HUES48 (cell line): Measurements from ENCODE around the gene REP15.

Experiments
- H3K27ac ChIP-seq: one replicate; pipeline ENCODE4 v1.7.0; 2013; ENCODE audit warnings: low read depth, low read length, inconsistent platforms
- H3K27me3 ChIP-seq: 2 replicates; pipeline ENCODE4 v1.6.1; 2013; ENCODE audit warnings: mild to moderate bottlenecking, low read length; ENCODE audit not compliant: control insufficient read depth, insufficient read depth
- H3K36me3 ChIP-seq: 2 replicates; pipeline ENCODE4 v1.6.1; 2013; ENCODE audit warnings: low read length; ENCODE audit not compliant: control insufficient read depth, insufficient read depth
- H3K4me1 ChIP-seq: 2 replicates; pipeline ENCODE4 v1.6.1; 2013; ENCODE audit warnings: mild to moderate bottlenecking, low read length; ENCODE audit not compliant: control insufficient read depth, insufficient read depth
- H3K4me3 ChIP-seq: 2 replicates; pipeline ENCODE4 v1.5.1; 2013; ENCODE audit warnings: mild to moderate bottlenecking, low read depth, low read length
- H3K9ac ChIP-seq: 2 replicates; pipeline ENCODE4 v1.6.1; 2013; ENCODE audit warnings: mild to moderate bottlenecking, low read depth, low read length, moderate library complexity
- H3K9me3 ChIP-seq: 2 replicates; pipeline ENCODE4 v1.6.1; 2013; ENCODE audit warnings: low read length; ENCODE audit not compliant: control insufficient read depth, insufficient read depth

The REP15 gene

GRCh38 chr12:27696864-27697564, 767 bp downstream of the REP15 start:
- Histone ChIP-seq H3K4me1 (no peaks in the 10 kb centered on the region), H3K27ac (no peak overlapping the region), H3K9me3 (no peaks in the 10 kb centered on the region), H3K36me3 (peaks cover 18% of the 10 kb centered on the region), H3K27me3 (no peaks in the 10 kb centered on the region), H3K4me3 (no peak overlapping the region), H3K9ac (no peak overlapping the region)

- no peak overlapping the region for H3K27ac ChIP-seq
- H3K4me3 ChIP-seq = no peak overlapping the region
- no peaks in the 10 kb centered on the region for H3K4me1 ChIP-seq
- H3K27me3 ChIP-seq = no peaks in the 10 kb centered on the region
- no peaks in the 10 kb centered on the region for H3K9me3 ChIP-seq
- no peaks in the 10 kb centered on the region for H3K36me3 ChIP-seq
- H3K9ac ChIP-seq = no peak overlapping the region
Measured at GRCh38 chr12:27703720-27704452, 7.6 kb downstream of the REP15 start.

GRCh38 chr12:27705263-27705662, 9.0 kb downstream of the REP15 start:
- Histone ChIP-seq H3K27ac (no peak overlapping the region), H3K9ac (no peak overlapping the region), H3K4me1 (peaks cover 3% of the 10 kb centered on the region), H3K27me3 (no peaks in the 10 kb centered on the region), H3K4me3 (no peak overlapping the region), H3K36me3 (no peaks in the 10 kb centered on the region), H3K9me3 (no peaks in the 10 kb centered on the region)

- Histone ChIP-seq H3K27ac (no peak overlapping the region), H3K9me3 (no peaks in the 10 kb centered on the region), H3K9ac (no peak overlapping the region), H3K27me3 (no peaks in the 10 kb centered on the region), H3K4me3 (no peak overlapping the region), H3K4me1 (peaks cover 9% of the 10 kb centered on the region), H3K36me3 (no peaks in the 10 kb centered on the region)
Measured at GRCh38 chr12:27707216-27707615, 11.0 kb downstream of the REP15 start.

GRCh38 chr12:27709212-27709931, 13.1 kb downstream of the REP15 start:
- Histone ChIP-seq H3K36me3 (peaks cover 6% of the 10 kb centered on the region; the same call in 1 of the 2 replicates), H3K9me3 (no peaks in the 10 kb centered on the region), H3K4me1 (peaks cover 9% of the 10 kb centered on the region), H3K4me3 (no peak overlapping the region), H3K9ac (no peak overlapping the region), H3K27ac (no peak overlapping the region), H3K27me3 (no peaks in the 10 kb centered on the region)

GRCh38 chr12:27709932-27710591, 13.8 kb downstream of the REP15 start:
- peak overlapping the region; percentile 87 for H3K4me3 ChIP-seq
- no peak overlapping the region for H3K27ac ChIP-seq
- peaks cover 12% of the 10 kb centered on the region; the same call in 1 of the 2 replicates for H3K36me3 ChIP-seq
- H3K9me3 ChIP-seq = no peaks in the 10 kb centered on the region
- no peaks in the 10 kb centered on the region for H3K27me3 ChIP-seq
- H3K9ac ChIP-seq = peak overlapping the region; percentile 85
- H3K4me1 ChIP-seq = peaks cover 9% of the 10 kb centered on the region

GRCh38 chr12:27710592-27711316, 14.5 kb downstream of the REP15 start, which contains the start of gene MRPS35:
Gene MRPS35, plus strand, starts transcription at chr12:27710832. Its CDS starts 12 bp downstream, at chr12:27710844.
- H3K9me3 ChIP-seq = no peaks in the 10 kb centered on the region
- H3K27ac ChIP-seq = peak within 1 kb of the TSS; percentile 67
- no peaks in the 10 kb centered on the region for H3K27me3 ChIP-seq
- peaks cover 15% of the 10 kb centered on the region for H3K36me3 ChIP-seq
- peaks cover 9% of the 10 kb centered on the region for H3K4me1 ChIP-seq
- H3K4me3 ChIP-seq = peak within 1 kb of the TSS; percentile 87
- H3K9ac ChIP-seq = peak within 1 kb of the TSS; percentile 85

GRCh38 chr12:27711317-27711682, 15.1 kb downstream of the REP15 start:
- Histone ChIP-seq H3K36me3 (peaks cover 20% of the 10 kb centered on the region), H3K9ac (peak overlapping the region; percentile 85), H3K9me3 (no peaks in the 10 kb centered on the region), H3K27me3 (no peaks in the 10 kb centered on the region), H3K4me1 (peaks cover 9% of the 10 kb centered on the region), H3K27ac (peak overlapping the region; percentile 67), H3K4me3 (peak overlapping the region; percentile 87)

GRCh38 chr12:27711967-27712366, 15.7 kb downstream of the REP15 start:
- Histone ChIP-seq H3K9ac (no peak overlapping the region), H3K27ac (no peak overlapping the region), H3K9me3 (no peaks in the 10 kb centered on the region), H3K4me1 (peaks cover 9% of the 10 kb centered on the region), H3K36me3 (peaks cover 25% of the 10 kb centered on the region), H3K4me3 (peak overlapping the region; percentile 87), H3K27me3 (no peaks in the 10 kb centered on the region)

- H3K36me3 ChIP-seq = peaks cover 78% of the 10 kb centered on the region
Measured at GRCh38 chr12:27723212-27723611, 27.0 kb downstream of the REP15 start.

More at GRCh38 chr12:27723212-27723611, 27.0 kb downstream of the REP15 start:
- H3K9me3 ChIP-seq = no peaks in the 10 kb centered on the region
- no peak overlapping the region for H3K9ac ChIP-seq
- no peaks in the 10 kb centered on the region for H3K4me1 ChIP-seq
- H3K27me3 ChIP-seq = no peaks in the 10 kb centered on the region
- no peak overlapping the region for H3K27ac ChIP-seq
- H3K4me3 ChIP-seq = no peak overlapping the region
